A549 (cell line): Measurements from ENCODE around the gene DNAJC5. TPM values are rescaled to one million over a fixed set of nuclear protein-coding genes. Genes with fewer than 3 reads are reported as not detected.

ENCODE experiments used
- ATAC-seq, 2 experiments: fragments of 200-7000 bp in 1 of 2; fragments of >200 bp in 1 of 2; cut with Nextera tagmentation in 1 of 2; cut with Tn5 transposase in 1 of 2; 3 replicates each; pipeline versions ENCODE4 v1.8.0 to v1.9.1; 2018 to 2020; ENCODE audit warnings: mild to moderate bottlenecking in 1 of 2, moderate library complexity in 1 of 2
- CTCF ChIA-PET: fragments of 300-600 bp; sonication (Branson Sonifier 250); formaldehyde crosslinking; extraction: SDS; loops from one replicate; lab custom pipeline; 2021; ENCODE audit warnings: antibody characterized with exemption, inconsistent platforms; lab: Yijun Ruan, JAX
- POLR2A ChIA-PET: fragments of 350-600 bp; formaldehyde crosslinking; extraction: SDS; loops from one replicate; lab custom pipeline; 2021; ENCODE audit warnings: antibody characterized with exemption, inconsistent platforms; lab: Yijun Ruan, JAX
- DNase-seq, 2 experiments: peaks; one replicate each; pipeline versions ENCODE4 v3.0.0 to v3.0.0-alpha.2; 2011 to 2016; ENCODE audit warnings: low read depth in 1 of 2, low spot score in 1 of 2
- FAIRE-seq: peaks from 2 replicates; lab custom pipeline; 2011; peaks lifted over from hg19 to GRCh38; lab: Jason Lieb, UNC
- H3K27ac ChIP-seq, 2 experiments: fragments of >200 bp; sonication (Bioruptor Twin); formaldehyde crosslinking; 3 replicates each; pipeline ENCODE4 v1.5.1; 2016 to 2017
- H3K4me1 ChIP-seq: fragments of >200 bp; sonication (Bioruptor Twin); formaldehyde crosslinking; 3 replicates; pipeline ENCODE4 v1.6.1; 2016
- H3K4me2 ChIP-seq: fragments of >200 bp; sonication (Bioruptor Twin); formaldehyde crosslinking; 3 replicates; pipeline ENCODE4 v1.6.1; 2016
- H3K4me3 ChIP-seq: fragments of >200 bp; sonication (Bioruptor Twin); formaldehyde crosslinking; 3 replicates; pipeline ENCODE4 v1.5.1; 2016
- H3K9me3 ChIP-seq: fragments of >200 bp; sonication (Bioruptor Twin); formaldehyde crosslinking; 3 replicates; pipeline ENCODE4 v1.6.1; 2016
- CBX2 ChIP-seq: fragments of 200-600 bp; sonication (generic); IDR thresholded peaks from 2 replicates; pipeline ENCODE4 v1.6.1; 2016; ENCODE audit warnings: low read depth, mild to moderate bottlenecking, borderline replicate concordance
- CEBPB ChIP-seq, 2 experiments: fragments of >200 bp in 1 of 2; sonication (Bioruptor Twin) in 1 of 2; formaldehyde crosslinking in 1 of 2; IDR thresholded peaks; 2 replicates each; pipeline ENCODE4 v1.6.1; 2012 to 2016
- CHD2 ChIP-seq: fragments of 150-350 bp; IDR thresholded peaks from 2 replicates; pipeline ENCODE4 v1.6.1; 2014; ENCODE audit warnings: low read length; ENCODE audit not compliant: partially characterized antibody
- CTCF ChIP-seq: fragments of >200 bp; sonication (Bioruptor Twin); formaldehyde crosslinking; IDR thresholded peaks from 3 replicates; pipeline ENCODE4 v1.5.1; 2016
- EHF ChIP-seq: fragments of 250-450 bp; sonication (Bioruptor Pico); IDR thresholded peaks from 2 replicates; pipeline ENCODE4 v1.5.0; 2020; ENCODE audit warnings: mild to moderate bottlenecking
- ELK1 ChIP-seq: fragments of 150-350 bp; IDR thresholded peaks from 2 replicates; pipeline ENCODE4 v1.6.1; 2014; ENCODE audit warnings: low read depth, mild to moderate bottlenecking, low read length
- HMGXB4 ChIP-seq: fragments of 250-450 bp; sonication (Bioruptor Pico); IDR thresholded peaks from 2 replicates; pipeline ENCODE4 v1.5.0; 2021; ENCODE audit warnings: mild to moderate bottlenecking, moderate library complexity, borderline replicate concordance
- HOXB13 ChIP-seq: fragments of 250-450 bp; sonication (Bioruptor Pico); IDR thresholded peaks from 2 replicates; pipeline ENCODE4 v1.5.0; 2020; ENCODE audit warnings: low read depth, mild to moderate bottlenecking, moderate library complexity
- JUN ChIP-seq, 2 experiments: fragments of >200 bp; sonication (Bioruptor Twin); formaldehyde crosslinking; IDR thresholded peaks; 2 replicates in 1 of 2; 3 replicates in 1 of 2; pipeline ENCODE4 v1.6.1; 2016 to 2017
- POLR2A ChIP-seq: IDR thresholded peaks from 2 replicates; pipeline ENCODE4 v1.6.1; 2012; ENCODE audit warnings: mild to moderate bottlenecking, low read length
- SMC3 ChIP-seq: fragments of >200 bp; sonication (Bioruptor Twin); formaldehyde crosslinking; IDR thresholded peaks from 3 replicates; pipeline ENCODE4 v1.6.1; 2018; ENCODE audit warnings: inconsistent platforms
- USF2 ChIP-seq: fragments of 450-650 bp; IDR thresholded peaks from 2 replicates; pipeline ENCODE4 v1.6.1; 2014; ENCODE audit warnings: antibody characterized with exemption
- ZFP36 ChIP-seq: fragments of 450-650 bp; IDR thresholded peaks from 2 replicates; pipeline ENCODE4 v1.6.1; 2014; ENCODE audit warnings: borderline replicate concordance; ENCODE audit not compliant: partially characterized antibody
- WGBS: methylation state at CpG from one replicate; pipeline ENCODE4 v1.1.6; 2017; ENCODE audit errors: missing lambda C conversion rate; 5-methylcytosine and 5-hydroxymethylcytosine counted together
- polyA plus RNA-seq, 4 experiments: library from polyadenylated mRNA; depleted of rRNA in 3 of 4; stranded (reverse); fragments of >200 nt; fragmentation: RNase III in 1 of 4; extraction: RNeasy Plus Mini Kit Qiagen cat#74134 plus additional on column Dnase treatment in 1 of 4; gene quantifications; 2 replicates in 3 of 4; 3 replicates in 1 of 4; pipeline ENCODE4 v1.2.3, GENCODE V29; 2011 to 2017

Gene DNAJC5
- polyA plus RNA-seq, 2 of the 4 experiments (the other 2 are of a cell fraction), result 20.4 to 23.2 TPM

GRCh38 chr20:63957690-63958441 is 62.9 kb downstream of the DNAJC5 start:
- Histone ChIP-seq H3K4me3 (peak overlapping the region; percentile 70; the same call in 2 of the 3 replicates), H3K9me3 (no peaks in the 10 kb centered on the region), H3K4me2 (peak overlapping the region; percentile 83), H3K4me1 (peaks cover 25% of the 10 kb centered on the region), H3K27ac (peak overlapping the region; percentile 76 to 94)
- ATAC-seq (no peak), DNase-seq (peak in 1 of 2 experiments; percentile 23), FAIRE-seq (no peak)
- POLR2A ChIA-PET, result interaction anchor here (0.6 to 1.1 kb wide), 5 partner anchors 14 to 420 kb away, joined by 3 to 5 read pairs (median 3); partner anchors contain the start of gene TPD52L2
- CTCF ChIA-PET, result interaction anchor here (1.1 to 2.4 kb wide), 3 partner anchors 16 to 22 kb away, joined by 3 to 20 read pairs (median 11); no protein-coding TSS in a partner anchor
- WGBS, result 69% methylated on average over 8 of the region's 13 CpGs
- TF ChIP-seq CBX2, result no peak
- TF ChIP-seq HOXB13 (CRISPR knock-in tag), result no peak
- TF ChIP-seq CHD2, result no peak
- no peak for TF ChIP-seq POLR2A
- no peak for TF ChIP-seq JUN (IDR thresholded peaks at IDR 0.05)
- TF ChIP-seq CEBPB (IDR thresholded peaks at IDR 0.05), result no peak
- no peak for TF ChIP-seq EHF (CRISPR knock-in tag)
- TF ChIP-seq, all 56 proteins: peak for 0

- CTCF ChIA-PET, result interaction anchor here (0.6 to 2.3 kb wide), 3 partner anchors 15 to 420 kb away, joined by 3 to 11 read pairs (median 6); no protein-coding TSS in a partner anchor
- POLR2A ChIA-PET, result no interaction called here
- Histone ChIP-seq H3K4me3 (no peak overlapping the region), H3K4me1 (peaks cover 25% of the 10 kb centered on the region), H3K9me3 (no peaks in the 10 kb centered on the region), H3K27ac (no peak overlapping the region), H3K4me2 (no peak overlapping the region)
- no peak for DNase-seq
- TF ChIP-seq USF2, result no peak
- no peak for TF ChIP-seq HMGXB4
- no peak for TF ChIP-seq CTCF
- no peak for TF ChIP-seq ELK1
- TF ChIP-seq, all 56 proteins: peak for 0
- 80% methylated on average over 3 of the region's 4 CpGs for WGBS
- FAIRE-seq (no peak), ATAC-seq (no peak)
These were observed 63.5 kb downstream of the DNAJC5 start for GRCh38 chr20:63958471-63958870.

- ATAC-seq, result no peak
- no peak overlapping the region for H3K4me2 ChIP-seq
- CTCF ChIA-PET, result interaction anchor here (0.6 to 2.3 kb wide), 3 partner anchors 15 to 421 kb away, joined by 3 to 11 read pairs (median 6); no protein-coding TSS in a partner anchor
- WGBS, result 89% methylated on average over 10 of the region's 10 CpGs
- no peak for FAIRE-seq
- TF ChIP-seq SMC3, result no peak
- no peak for TF ChIP-seq ZFP36
- TF ChIP-seq, all 56 proteins: peak for 0
- POLR2A ChIA-PET, result no interaction called here
- DNase-seq, result no peak
- H3K27ac ChIP-seq, result no peak overlapping the region
- H3K4me1 ChIP-seq, result peaks cover 19% of the 10 kb centered on the region
- H3K9me3 ChIP-seq, result no peaks in the 10 kb centered on the region
- no peak overlapping the region for H3K4me3 ChIP-seq
These were observed 64.2 kb downstream of the DNAJC5 start for GRCh38 chr20:63958964-63959698.
